Stimulated activated CD4-positive, alpha-beta T cell treated with anti-CD3 and anti-CD28 coated beads, TNF-alpha, amount 100 ng/mL, for 48 hours (primary cell): Measurements from ENCODE around the gene TRERF1.

ENCODE experiments used
- DNase-seq, 3 donors: peaks; one replicate each; pipeline ENCODE4 v3.0.0-alpha.2; 2020; ENCODE audit warnings: low read depth in 3 of 3

Gene TRERF1

DNA sequence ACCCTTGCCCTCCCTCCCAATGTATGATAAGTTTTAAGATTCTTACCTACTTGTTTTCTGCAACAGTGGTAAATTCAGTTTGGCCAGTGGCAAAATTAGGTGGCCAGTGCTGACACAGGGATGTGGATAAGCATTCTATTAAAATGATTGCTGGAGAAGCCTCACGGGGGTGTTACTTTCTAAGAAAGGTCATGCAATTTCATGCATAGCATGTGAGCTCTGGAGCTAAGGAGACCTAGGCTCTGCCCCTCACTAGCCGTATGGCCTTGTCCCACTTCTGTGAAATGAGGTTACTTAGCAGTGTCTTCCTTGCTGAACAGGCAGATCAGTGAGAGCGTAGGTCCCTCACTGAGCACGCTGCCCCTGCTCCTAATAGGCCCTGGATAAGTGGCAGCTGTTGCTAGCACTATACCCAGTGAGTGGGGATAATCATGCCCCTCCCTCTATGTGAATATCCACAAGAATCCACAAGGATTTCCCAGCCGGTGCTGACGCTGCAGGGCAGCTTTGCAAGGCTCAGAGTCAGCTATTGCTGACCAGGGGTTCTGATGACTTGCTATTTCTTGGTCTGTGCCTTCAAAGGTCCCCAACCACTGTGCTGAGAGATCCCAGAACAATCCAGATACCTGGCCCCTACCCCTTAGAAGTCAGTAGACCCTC, 147.5 kb downstream of the TRERF1 start:
- DNase-seq, result no peak

DNA sequence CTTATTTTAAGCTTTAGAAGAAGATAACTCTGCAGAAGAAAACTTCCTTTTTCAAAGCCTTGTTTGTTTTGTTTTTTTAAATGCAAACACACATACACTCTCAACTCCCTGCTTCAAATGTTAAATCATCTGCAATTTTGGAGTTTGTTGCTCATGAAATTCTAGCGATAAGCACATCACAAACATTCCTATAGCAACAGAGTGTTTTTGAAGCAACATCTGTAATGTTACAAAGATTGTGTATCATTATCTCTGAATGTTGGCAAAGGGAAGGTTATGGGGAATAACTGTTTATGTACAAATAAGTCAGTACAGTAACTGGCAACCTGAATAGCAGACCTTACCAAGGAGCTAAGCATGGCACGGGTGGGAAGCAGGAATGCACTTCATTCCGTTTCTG, 149.3 kb downstream of the TRERF1 start:
- no peak for DNase-seq

DNA sequence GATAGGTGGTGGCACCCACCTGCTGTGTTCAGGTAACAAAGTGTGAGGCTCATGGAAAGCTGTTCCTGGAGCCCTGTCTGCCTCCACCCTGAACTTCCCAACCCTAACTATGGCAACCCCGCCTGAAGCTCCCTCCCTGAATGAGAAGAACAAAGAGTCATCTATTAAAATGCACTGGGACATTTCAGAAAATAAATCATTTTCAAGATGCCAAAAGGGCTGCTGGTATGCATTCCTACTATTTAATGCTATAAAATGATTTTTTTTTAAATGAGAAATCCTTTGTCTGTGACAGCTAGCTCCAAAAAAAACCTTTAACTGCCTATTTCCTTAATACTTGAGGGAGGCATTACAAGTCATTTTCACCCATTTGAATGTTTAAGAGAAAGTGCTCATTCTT, 149.7 kb downstream of the TRERF1 start:
- no peak for DNase-seq

DNA sequence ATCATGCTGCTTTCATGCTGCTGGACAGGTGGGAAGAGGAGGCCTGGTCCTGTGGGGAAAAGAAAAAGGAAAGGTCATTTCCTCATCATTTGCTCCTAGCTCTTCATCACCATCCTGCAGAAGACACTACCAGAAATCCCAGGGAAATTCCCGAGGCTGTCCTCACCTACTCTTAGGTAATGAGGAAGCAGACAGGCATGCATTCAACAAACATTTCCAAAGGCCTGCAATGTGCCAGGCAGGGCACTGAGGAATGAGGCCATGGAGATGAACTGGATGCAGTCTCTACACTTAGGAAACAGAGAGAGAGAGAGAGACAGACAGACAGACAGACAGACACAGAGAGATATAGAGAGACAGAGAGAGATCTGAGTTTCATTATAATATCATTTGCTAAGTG, 151.0 kb downstream of the TRERF1 start:
- no peak for DNase-seq

DNA sequence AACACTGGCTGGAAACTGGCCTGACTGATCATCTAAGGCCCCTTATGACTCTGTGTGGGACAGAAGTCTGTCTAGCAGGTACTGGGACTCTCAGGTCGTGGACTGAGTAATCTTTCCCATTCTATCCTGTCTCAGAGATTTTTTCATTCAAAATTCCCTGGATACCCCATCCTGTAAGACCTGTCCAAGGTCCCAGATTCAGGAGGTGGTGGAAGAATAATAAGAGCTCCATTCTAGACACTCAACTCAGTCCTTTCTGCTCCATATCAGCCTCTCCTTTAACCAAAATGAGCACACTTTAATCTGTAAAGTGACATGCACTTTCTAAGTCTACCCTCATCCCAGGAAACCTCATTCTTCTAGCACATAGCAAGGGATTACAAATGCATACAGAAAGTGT, 151.5 kb downstream of the TRERF1 start:
- no peak for DNase-seq

DNA sequence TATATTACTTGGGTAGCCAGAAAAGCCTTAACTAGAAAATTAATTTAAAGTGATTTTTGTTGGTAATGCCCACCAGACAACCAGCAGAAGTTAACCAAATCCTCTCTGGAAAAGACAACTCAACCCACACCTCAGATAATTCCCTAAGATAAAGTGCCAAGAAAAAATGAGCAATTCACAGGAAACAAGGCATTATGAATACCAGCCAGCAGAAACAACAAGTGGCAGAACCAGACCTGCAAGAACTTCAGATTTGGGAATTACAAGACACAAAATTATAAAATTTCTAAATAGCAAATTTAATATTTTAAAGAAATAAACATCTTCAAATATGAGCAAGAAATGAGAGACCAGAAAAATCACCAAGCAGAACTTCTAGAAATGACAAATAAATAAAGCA, 154.1 kb downstream of the TRERF1 start:
- DNase-seq, result no peak

DNA sequence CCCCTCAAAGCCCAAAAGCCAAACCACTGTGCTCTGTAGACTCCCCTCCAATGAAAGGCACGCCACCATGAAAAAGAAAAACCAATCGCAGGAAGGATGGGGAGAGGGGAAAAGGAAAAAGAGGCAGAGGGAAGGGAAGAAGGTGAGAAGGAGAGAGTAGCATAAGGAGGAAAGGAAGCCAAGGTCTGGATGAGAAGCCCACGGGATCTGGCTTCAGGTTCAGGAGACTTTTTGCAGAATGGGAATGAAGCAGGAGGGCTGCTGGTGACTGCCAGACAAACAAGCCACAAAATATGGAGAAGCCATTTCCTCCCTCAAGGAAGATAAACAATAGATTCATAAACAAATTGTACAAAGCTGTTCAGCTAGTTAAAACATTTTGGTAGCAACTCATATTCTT, 155.1 kb downstream of the TRERF1 start:
- DNase-seq, result no peak

DNA sequence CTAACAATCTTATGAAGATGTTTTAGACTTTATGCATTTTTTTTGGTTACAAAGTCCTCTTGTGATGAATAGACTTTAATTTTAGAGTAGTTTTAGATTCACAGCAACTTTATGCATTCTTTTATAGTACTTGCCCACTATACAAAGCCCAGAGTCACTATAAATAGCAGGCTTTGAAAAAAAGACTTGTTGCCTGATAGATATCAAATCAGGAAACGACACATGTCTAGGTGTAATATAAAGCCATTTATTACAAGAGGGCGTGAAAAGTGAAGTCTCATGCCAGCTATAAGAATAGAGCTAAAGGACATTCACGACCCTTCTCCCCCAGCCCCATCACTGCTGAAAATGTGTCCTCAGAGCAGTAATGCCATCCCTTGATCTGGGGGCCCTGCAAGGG, 156.0 kb downstream of the TRERF1 start:
- no peak for DNase-seq

DNA sequence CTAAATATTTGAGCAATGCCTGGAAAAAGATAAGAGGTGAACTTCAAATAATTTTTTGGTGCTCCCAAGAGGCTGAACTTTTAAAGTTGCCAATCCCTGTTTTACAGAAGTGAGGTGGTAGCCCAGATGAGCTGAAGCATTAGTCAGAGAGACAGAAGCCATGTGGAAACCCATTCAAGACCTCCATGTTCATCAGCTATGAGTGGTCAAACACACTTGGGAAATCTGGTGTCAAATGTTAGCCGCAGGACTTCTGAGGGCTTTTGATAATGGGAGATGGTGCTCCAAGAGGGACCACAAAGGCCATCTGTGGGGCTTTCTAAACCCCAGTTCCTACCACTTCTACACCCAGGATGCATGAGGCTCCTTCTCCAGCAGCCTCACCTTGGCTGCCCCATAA, 156.5 kb downstream of the TRERF1 start:
- DNase-seq, result no peak

DNA sequence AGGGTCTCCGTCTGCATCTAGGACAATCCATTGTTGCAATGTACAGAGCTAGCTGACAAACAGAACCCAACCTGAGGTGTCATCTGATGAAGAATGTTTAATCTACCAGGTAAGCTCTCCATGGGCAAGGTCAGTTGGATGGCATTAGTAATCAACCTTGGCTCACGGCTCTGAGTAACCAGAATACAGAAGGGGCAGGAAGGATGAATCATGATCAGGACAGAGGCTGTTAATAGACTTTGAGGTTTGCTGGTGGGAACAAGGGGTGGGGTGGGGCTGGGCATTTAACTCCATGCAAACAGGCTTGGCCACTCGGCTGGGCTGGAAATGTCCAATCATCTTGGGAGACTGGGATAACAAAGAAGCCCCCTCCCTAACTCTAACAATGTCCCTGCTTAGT, 157.0 kb downstream of the TRERF1 start:
- no peak for DNase-seq

DNA sequence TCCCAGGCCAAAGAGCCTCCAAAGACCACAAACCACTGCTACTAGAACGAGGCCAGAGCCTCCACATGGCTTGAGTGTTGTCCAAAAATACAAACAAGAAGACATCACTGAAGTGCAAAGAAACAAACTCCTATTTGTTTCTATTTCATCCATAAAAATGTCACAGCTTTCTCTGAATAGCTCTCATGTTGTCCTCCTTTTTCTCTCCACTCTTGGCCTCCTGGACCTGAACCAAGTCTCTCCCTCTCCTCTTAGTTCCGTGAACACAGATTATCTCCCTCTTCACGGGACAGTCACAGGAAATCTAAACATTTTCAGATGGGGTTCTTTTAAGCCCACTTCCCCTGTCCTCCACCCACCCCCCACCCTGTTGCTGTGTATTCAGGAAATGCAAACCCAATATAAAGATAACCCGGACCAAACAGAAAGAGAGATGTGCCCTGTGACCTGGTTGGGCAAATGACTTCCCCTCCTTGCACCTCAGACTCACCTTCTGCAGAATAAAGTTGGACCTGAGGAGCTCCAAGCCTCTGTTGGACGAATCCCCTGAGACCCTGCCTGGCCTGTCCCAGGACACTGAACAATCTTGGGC, 158.2 kb downstream of the TRERF1 start:
- no peak for DNase-seq

DNA sequence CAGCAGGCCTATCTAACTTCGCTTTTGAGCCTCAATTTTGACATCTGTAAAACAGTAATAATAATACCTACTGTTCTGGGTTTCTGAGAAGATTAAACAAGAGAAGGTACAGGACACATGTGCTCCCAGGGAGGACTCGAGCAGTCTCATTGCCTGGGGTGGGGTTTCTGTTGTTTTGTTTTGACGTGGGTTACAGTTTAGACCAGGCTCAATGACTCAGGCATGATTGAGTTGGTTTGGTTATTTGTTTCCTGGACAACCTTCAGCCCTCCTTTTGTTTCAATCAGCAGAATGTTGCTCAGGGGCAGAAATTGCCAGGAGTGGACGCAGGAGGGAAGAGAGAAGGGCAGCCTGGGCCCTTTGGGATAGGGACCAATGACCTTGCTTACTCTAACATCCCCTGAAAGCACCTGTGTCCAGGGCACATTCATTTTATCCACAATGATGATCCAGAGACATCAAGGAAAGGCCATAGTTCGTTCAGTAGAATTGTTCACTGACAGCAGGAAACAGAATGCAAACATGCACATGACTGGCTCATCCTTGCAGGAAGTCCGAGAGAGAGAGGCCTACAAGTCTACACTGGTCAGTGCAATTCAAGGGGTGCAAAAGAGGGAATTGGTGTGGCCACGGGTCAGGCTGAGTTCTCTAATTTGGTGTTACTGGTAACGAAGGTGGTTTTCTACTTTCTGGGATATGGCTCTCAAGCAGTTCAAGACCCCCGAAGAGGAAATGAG, 159.6 kb downstream of the TRERF1 start:
- DNase-seq, result no peak

DNA sequence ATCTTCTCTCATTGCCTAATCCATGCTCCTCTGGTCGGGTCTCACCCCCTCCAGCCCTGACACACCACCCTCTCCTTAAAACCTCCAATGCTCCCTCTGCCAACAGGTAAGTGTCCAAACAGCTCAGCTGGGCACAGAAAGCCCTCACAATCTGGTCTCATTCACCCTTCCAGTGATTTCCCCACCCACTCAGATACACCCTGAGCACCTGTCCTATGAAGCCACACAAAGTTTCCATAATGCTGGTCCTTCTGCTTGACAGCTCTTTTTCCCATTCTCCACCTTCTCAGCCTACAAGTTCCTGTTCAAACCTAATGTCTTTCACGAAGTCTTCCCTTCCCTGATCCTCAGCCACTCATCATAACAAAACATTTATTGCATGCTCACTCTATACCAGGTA, 164.0 kb downstream of the TRERF1 start:
- DNase-seq, result no peak

DNA sequence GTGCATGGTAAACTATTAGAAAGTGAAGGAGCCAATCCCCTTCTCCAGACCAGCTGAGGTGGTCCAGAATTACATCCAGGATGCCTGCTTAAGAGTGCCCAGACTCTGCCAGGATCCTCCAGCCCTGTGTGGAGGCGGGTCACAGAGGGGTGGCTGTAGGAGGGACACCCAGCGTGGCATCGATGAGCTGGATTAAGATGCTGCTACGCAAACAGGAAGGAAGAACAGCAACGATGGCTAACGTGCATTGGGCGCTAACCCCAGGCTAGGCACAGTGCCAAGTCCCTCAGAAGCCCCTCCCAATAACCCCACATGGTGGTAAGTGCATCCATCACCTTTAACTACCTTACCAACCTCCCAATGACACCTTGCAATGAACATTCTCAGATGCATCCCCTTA, 170.2 kb downstream of the TRERF1 start:
- DNase-seq, result no peak

DNA sequence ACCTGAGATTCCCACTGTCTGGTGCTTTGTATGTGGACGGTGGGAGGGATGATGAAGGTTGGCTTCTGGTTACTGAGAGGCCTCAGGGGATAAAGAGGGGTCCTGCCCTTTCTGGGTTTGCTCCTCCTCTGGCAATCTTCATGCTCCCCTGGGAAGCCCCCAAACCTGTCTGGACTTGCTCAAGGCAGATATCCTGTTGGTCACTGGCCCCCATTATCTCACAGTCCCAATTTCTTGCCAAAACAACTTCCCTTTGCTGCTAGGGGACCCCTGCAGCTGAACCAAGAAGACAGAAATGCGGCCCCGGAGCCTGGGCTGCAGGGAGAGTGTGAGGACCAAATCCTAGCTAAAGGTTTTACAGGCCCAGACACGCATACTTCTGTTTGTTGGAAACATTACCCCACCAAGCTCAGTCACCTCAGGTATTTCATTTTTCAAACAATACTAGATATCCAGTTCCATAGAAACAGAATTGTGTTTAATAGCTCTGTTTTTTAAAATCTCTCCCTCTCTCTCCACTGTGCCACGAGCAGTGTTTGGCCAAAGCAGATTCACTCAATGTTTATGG, 170.7 kb downstream of the TRERF1 start:
- no peak for DNase-seq

DNA sequence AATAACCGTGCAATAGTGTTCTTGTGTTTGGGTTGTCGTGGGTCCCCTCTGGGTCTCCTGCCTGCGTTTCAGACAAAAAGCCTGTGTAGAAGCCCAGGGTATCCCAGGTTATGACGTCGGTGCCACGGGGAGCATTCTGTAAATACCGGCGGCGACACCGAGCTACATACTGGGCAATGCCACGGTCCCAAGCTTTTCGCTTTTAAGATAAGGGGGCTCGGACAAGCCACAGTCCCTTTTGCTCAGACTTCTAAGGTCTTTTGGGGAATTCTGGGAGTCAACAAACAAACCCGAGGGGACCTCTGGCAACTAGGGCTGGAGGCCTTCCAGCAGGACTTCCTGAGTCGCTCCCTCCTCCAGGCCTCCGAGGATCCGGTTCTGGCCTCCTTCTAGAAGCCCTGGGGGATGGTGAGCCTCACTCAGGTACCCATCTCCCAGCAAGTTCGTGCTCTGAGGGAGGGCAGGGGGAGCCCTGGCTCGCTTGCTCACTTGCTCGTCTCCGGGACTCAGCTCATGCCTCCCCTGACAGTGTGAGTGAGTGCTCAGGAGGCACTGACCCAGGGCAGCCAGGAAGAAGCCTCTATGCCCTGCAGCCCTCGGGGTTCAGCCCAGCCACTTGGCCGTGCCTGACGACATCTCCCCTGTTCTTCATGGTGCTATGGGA, 171.6 kb downstream of the TRERF1 start:
- no peak for DNase-seq

DNA sequence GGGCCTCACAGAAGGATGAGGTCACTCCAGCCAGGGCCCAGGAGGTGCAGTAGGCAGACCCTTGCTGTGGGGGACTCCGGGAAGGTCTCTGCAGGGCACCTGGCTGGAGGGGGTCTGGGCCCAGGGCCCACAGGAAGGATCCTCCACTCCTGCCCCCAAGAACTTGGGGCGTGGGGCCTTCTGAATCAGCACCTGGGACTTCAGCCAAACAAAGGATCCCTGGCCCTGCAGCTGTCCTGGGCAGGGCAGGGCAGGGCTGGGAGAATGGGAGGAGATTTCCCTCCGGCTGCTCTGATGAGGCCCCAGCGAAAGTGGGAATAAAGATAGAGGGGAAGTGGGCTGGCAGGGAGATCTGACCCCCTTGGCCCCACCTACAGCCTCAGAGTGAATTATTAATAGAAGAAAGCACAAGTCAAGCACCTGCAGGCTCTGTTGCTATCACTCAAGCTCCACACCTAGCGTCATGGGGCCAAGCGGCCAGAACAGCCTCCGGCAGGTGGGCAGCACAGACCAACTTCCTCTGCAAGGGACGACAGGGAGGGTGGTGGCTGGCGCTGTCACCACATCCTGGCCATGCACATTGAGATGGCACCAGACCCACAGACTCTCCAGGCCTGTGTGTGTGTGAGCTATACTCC, 172.5 kb downstream of the TRERF1 start:
- no peak for DNase-seq

DNA sequence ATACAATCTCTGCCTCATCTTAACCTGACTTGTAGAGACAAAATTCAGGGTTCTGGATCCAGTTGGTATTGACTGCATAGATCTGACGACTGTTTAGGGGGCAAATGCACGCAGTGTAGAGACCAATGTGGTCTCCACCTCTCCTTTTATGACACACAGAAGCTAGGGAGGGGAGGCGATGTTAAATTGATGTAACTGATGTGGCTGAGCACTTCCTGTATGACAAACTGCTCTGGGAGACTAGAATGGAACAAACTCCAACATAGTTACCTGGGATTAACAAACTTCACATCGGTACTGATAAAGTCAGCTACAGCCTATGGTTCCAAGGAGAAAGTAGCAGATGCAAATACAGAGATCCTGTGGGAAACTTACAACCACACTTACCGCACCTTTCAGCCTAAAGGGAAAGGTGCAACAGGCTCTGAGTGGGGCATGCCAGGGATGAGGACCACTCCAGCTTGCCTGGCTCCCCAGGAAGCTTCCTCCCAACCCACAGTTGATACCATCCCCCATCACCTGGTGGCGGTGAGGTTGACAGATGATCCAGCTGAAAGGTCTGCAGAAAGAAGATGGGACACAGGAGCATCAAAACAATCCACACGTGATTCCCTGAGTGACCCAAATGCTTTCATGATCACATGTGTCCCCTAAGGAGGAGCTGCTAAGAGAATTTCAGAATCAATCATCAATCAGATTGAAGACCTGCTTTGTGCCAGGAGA, 173.4 kb downstream of the TRERF1 start:
- DNase-seq, result no peak

DNA sequence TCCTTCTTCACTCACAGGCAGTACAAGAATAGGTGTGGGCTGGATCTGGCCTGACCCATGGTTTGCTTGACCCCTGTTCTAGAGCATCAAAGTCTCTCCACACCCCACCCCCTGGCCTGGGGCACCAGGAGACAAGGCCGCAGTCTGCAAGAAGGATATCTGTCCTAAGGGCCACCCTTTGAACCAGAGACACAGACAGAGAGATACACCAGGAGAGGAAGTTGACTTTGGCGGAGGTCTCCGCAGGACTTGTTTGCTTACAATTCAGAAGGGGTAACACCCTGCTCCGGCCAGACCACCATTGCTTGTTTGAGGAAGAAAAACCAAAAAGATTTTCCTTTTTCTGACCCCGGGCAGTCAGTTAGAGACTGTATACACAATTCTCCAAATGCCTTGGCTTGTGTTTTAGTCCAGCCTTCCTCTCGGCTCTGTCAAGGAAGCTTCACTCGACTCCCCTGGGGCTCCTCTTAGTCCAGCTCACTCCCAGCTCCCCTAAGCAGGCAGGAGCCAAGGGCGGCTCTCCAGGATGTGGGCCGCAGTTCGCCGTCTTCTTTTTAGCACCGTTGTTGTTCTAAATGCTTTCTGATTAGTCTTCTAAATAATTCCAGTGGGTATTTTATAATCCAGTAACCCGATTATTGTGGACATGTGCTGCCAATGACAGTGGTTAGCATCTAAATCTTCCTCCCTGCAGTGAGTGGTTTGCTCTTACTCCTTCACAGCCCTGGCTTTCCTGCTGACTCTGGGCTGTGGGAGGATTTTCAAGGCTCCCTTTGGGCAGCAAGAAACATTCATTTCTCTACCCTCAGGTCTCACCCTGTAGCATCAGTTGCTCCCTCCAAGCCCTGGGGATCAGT, 175.5 kb downstream of the TRERF1 start:
- no peak for DNase-seq

DNA sequence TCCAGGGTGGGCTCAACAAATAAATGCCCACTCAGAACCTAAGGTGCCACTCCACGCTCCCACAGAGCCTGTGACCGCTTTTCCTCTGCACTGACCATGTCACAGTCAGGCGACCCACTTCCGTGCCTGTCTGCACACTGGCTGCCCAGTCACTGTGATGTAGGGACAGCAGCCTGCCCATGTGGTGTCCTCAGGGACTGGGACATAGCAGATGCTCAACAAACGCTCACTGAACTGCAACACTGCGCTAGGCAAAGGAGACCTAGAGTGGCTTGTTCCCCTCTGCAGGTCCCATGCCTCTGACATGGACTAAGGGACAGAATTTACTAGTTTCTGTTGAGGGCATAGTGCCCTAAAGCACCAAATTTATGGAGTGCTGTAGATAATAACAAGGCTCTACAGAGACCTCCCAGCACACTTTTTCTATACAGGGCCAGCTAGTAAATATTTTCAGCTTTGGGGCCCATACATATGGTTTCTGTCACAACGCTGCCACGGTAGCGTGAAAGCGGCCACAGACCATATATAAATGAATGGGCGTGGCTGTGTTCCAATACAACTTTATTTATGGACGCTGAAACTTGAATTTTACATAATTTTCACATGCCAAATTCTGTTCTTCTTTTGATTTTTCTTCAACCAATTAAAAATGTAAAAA, 176.2 kb downstream of the TRERF1 start:
- DNase-seq, result no peak
